NB4 (cell line): ENCODE results near the gene TIAL1.
"Not testable (repeated sequence)": the region's sequence is repeated elsewhere in the genome, so short reads cannot be mapped to it uniquely, and the experiment has no call there.

ENCODE experiments used
- DNase-seq: peaks from one replicate; pipeline ENCODE4 v3.0.0; 2010; ENCODE audit warnings: low read depth
- H3K4me3 ChIP-seq: one replicate; pipeline ENCODE4 v1.5.1; 2011; ENCODE audit warnings: mild to moderate bottlenecking, low read depth, low read length, moderate library complexity
- CTCF ChIP-seq: IDR thresholded peaks from one replicate; pipeline ENCODE4 v1.5.1; 2012; ENCODE audit warnings: low read depth, low read length
- MAX ChIP-seq: IDR thresholded peaks from 2 replicates; pipeline ENCODE4 v1.6.1; 2011; ENCODE audit warnings: low read depth, low read length
- MYC ChIP-seq: IDR thresholded peaks from 2 replicates; pipeline ENCODE4 v1.6.1; 2011; ENCODE audit warnings: low read depth, low read length
- POLR2A ChIP-seq: IDR thresholded peaks from 2 replicates; pipeline ENCODE4 v1.6.1; 2011; ENCODE audit warnings: mild to moderate bottlenecking; ENCODE audit not compliant: insufficient read length; ENCODE audit errors: extremely low read depth

The TIAL1 gene

DNA sequence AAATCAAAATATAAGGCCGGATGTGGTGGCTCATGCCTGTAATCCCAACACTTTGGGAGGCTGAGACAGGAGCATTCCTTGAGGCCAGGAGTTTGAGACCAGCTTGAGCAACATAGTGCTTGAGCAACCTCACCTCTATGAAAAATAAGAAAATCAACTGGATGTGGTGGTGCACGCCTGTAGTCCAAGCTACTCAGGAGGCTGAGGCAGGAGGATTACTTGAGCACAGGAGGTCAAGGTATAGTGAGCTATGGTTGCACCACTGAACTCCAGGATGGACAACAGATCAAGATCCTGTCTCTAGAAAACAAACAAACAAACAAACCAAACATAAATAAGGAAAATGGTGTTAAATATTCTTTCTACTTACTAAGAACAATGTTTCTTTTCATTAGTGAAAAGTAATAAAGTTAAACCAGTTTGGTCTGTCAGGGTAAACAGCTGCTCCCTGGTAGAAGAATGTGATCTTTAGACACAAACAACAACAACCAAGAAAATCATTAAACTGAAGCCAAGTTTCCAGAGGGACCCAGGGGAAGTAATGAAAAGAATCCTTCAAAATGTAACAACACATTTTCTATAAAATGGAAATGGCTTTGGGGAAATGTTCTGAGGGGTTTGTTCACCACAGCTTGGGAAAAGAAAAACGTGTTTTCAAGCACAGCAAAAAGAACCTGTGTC, 36.9 kb upstream of the TIAL1 start:
- TF ChIP-seq POLR2A = no peak
- DNase-seq = no peak
- no peak overlapping the region for H3K4me3 ChIP-seq

DNA sequence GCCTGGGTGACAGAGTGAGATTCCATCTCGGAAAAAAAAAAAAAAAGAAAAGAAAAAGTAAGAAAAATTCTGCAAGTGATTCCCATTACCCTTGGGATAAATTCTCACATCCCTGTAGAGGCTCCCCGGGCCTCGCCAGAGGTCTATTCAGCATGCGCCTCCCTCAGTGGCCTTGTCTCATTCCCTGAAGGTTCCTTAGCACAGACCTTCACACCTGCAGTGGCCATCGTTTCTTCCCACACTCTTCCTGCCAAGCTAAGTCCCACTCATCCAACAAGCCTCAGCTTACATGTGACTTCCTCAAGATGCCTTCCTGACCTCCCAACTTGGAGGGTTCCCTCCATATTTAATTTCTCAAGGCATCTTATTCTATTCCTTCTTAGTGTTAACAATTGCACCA, 33.5 kb upstream of the TIAL1 start:
- TF ChIP-seq CTCF (no peak), MYC (no peak), MAX (no peak), POLR2A (no peak)
- H3K4me3 ChIP-seq = no peak overlapping the region
- DNase-seq = no peak

- no peak for TF ChIP-seq MYC
- TF ChIP-seq MAX = no peak
- TF ChIP-seq POLR2A = no peak
- no peak for TF ChIP-seq CTCF
- DNase-seq = peak; percentile 36
- H3K4me3 ChIP-seq = no peak overlapping the region
Measured at GRCh38 chr10:119625570-119626280, 29.0 kb upstream of the TIAL1 start.

GRCh38 chr10:119621078-119621384, 24.3 kb upstream of the TIAL1 start:
- TF ChIP-seq MAX = no peak
- TF ChIP-seq POLR2A = no peak
- TF ChIP-seq MYC = no peak
- TF ChIP-seq CTCF = no peak
- H3K4me3 ChIP-seq = no peak overlapping the region
- DNase-seq = no peak

- TF ChIP-seq MAX = no peak
- no peak for TF ChIP-seq CTCF
- no peak for TF ChIP-seq POLR2A
- no peak for TF ChIP-seq MYC
- H3K4me3 ChIP-seq = no peak overlapping the region
- peak; percentile 64 for DNase-seq
Measured at GRCh38 chr10:119620241-119621077, 23.7 kb upstream of the TIAL1 start.

DNA sequence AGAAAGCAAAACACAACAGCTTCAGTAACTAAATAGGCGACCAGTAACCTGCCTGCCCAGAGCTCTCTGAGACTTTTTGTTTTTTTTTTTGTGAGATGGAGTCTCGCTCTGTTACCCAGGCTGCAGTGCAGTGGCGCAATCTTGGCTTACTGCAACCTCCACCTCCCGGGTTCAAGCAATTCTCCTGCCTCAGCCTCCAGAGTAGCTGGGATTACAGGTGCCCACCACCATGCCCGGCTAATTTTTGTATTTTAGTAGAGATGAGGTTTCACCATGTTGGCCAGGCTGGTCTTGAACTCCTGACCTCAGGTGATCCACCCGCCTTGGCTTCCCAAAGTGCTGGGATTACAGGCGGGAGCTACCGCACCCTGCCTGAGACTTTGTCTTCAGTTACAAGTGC, 23.0 kb upstream of the TIAL1 start:
- not testable (repeated sequence) for DNase-seq, H3K4me3 ChIP-seq
